Panc1 (cell line): ENCODE results near the gene NELFCD. TPM values are rescaled to one million over a fixed set of nuclear protein-coding genes. Genes with fewer than 3 reads are reported as not detected.

ENCODE experiments used
- ATAC-seq: fragments of 200-7000 bp; cut with Tn5 transposase; 2 replicates; pipeline ENCODE4 v1.9.1; 2020; ENCODE audit warnings: mild to moderate bottlenecking, moderate library complexity
- Bru-seq: library from RNA; stranded (reverse); fragments of 400-500 nt; gene quantifications from one replicate; lab custom pipeline; 2021; lab: Mats Ljungman, UMichigan
- BruChase-seq, 2 experiments: library from RNA; stranded (reverse); fragments of 400-500 nt; gene quantifications; one replicate each; lab custom pipeline; 2021; lab: Mats Ljungman, UMichigan
- BruUV-seq: library from RNA; stranded (reverse); fragments of 400-500 nt; replicated peaks from 2 replicates; lab custom pipeline; 2021; lab: Mats Ljungman, UMichigan
- CTCF ChIA-PET: fragments of 300-600 bp; sonication (Branson Sonifier 250); formaldehyde crosslinking; loops from one replicate; lab custom pipeline; 2022; ENCODE audit warnings: antibody characterized with exemption; lab: Charles Lee
- POLR2A ChIA-PET: fragments of 300-600 bp; sonication (Branson Sonifier 250); formaldehyde crosslinking; loops from one replicate; lab custom pipeline; 2022; ENCODE audit warnings: antibody characterized with exemption; lab: Charles Lee
- DNase-seq: peaks from one replicate; pipeline ENCODE4 v3.0.0-alpha.2; 2010; ENCODE audit warnings: low read depth, low spot score
- H3K27ac ChIP-seq: 2 replicates; pipeline ENCODE4 v1.5.1; 2011; ENCODE audit warnings: mild to moderate bottlenecking, low read length, inconsistent platforms
- H3K27me3 ChIP-seq: fragments of 200-500 bp; sonication (Bioruptor generic); 2 replicates; pipeline ENCODE4 v1.6.0; 2014; ENCODE audit warnings: low read length, inconsistent platforms; ENCODE audit not compliant: control insufficient read depth, insufficient read depth
- H3K36me3 ChIP-seq: fragments of 200-500 bp; sonication (Bioruptor generic); 2 replicates; pipeline ENCODE4 v1.5.1; 2014; ENCODE audit warnings: inconsistent platforms, mild to moderate bottlenecking, low read length, moderate library complexity; ENCODE audit not compliant: control insufficient read depth, insufficient read depth
- H3K4me1 ChIP-seq: 2 replicates; pipeline ENCODE4 v1.5.1; 2011; ENCODE audit warnings: inconsistent platforms, mild to moderate bottlenecking, low read length, moderate library complexity; ENCODE audit not compliant: control insufficient read depth, insufficient read depth
- H3K4me3 ChIP-seq, 2 experiments: 2 replicates each; pipeline ENCODE4 v1.5.1; 2011 to 2012; ENCODE audit warnings: low read depth in 2 of 2, low read length in 2 of 2, mild to moderate bottlenecking in 2 of 2, inconsistent platforms in 1 of 2, moderate library complexity in 1 of 2
- H3K9me3 ChIP-seq: fragments of 200-500 bp; sonication (Bioruptor generic); 2 replicates; pipeline ENCODE4 v1.5.1; 2014; ENCODE audit warnings: low read depth, mild to moderate bottlenecking, inconsistent platforms, low read length, moderate library complexity; ENCODE audit not compliant: control insufficient read depth, insufficient read depth
- POLR2AphosphoS5 ChIP-seq: IDR thresholded peaks from 2 replicates; pipeline ENCODE4 v1.6.1; 2012; ENCODE audit warnings: mild to moderate bottlenecking, low read depth, low read length, moderate library complexity
- SIN3A ChIP-seq: IDR thresholded peaks from 2 replicates; pipeline ENCODE4 v1.6.1; 2012; ENCODE audit warnings: low read depth, mild to moderate bottlenecking, low read length, moderate library complexity, borderline replicate concordance; ENCODE audit not compliant: insufficient read depth
- TCF7L2 ChIP-seq: IDR thresholded peaks from 2 replicates; pipeline ENCODE4 v1.6.1; 2011; ENCODE audit warnings: mild to moderate bottlenecking, low read depth, low read length, inconsistent platforms
- in situ Hi-C: cut with HindIII; loops from 2 replicates; pipeline ENCODE4 v1.10.0; 2016; ENCODE audit warnings: low sequenced_read_pairs, low pct_unique_long_range_greater_than_20kb
- intact Hi-C: fragments of 100-400 bp; cut with micrococcal nuclease; formaldehyde crosslinking; loops from one replicate; pipeline ENCODE4 v1.10.0; 2022; ENCODE audit not compliant: unreplicated experiment
- long read RNA-seq: library from polyadenylated mRNA; unstranded; transcript quantifications from one replicate; pipeline ENCODE4 v2.0.0, GENCODE V29; 2021; ENCODE audit not compliant: unreplicated experiment
- polyA plus RNA-seq: library from polyadenylated mRNA; unstranded; fragments of >200 nt; gene quantifications from one replicate; pipeline ENCODE4 v1.2.1, GENCODE V29; 2012; ENCODE audit warnings: missing spikeins; ENCODE audit not compliant: insufficient read length
- total RNA-seq: library from RNA; stranded (reverse); gene quantifications from one replicate; pipeline ENCODE4 v1.2.1, GENCODE V29; 2021; ENCODE audit not compliant: unreplicated experiment
- TF ChIP-seq, protein P1 (sequence below): fragments of 450-650 bp; IDR thresholded peaks from 2 replicates; pipeline ENCODE4 v1.5.1; 2017; ENCODE audit warnings: mild to moderate bottlenecking
- TF ChIP-seq, protein P2 (sequence below), 2 experiments: IDR thresholded peaks; 2 replicates each; pipeline ENCODE4 v1.6.1; 2011 to 2012; ENCODE audit warnings: low read depth in 2 of 2, control low read depth in 1 of 2, low read length in 1 of 2, mild to moderate bottlenecking in 1 of 2, moderate library complexity in 1 of 2; ENCODE audit not compliant: insufficient read depth in 1 of 2

The NELFCD gene, protein sequence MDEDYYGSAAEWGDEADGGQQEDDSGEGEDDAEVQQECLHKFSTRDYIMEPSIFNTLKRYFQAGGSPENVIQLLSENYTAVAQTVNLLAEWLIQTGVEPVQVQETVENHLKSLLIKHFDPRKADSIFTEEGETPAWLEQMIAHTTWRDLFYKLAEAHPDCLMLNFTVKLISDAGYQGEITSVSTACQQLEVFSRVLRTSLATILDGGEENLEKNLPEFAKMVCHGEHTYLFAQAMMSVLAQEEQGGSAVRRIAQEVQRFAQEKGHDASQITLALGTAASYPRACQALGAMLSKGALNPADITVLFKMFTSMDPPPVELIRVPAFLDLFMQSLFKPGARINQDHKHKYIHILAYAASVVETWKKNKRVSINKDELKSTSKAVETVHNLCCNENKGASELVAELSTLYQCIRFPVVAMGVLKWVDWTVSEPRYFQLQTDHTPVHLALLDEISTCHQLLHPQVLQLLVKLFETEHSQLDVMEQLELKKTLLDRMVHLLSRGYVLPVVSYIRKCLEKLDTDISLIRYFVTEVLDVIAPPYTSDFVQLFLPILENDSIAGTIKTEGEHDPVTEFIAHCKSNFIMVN
- total RNA-seq (108 TPM), Bru-seq, nascent RNA (percentile 89 among the genes with signal in this experiment), BruChase-seq, experiment 1, labeled RNA remaining after a 2-hour chase (percentile 90 among the genes with signal in this experiment), BruChase-seq, experiment 2, labeled RNA remaining after a 6-hour chase (percentile 94 among the genes with signal in this experiment)
- 131 TPM for polyA plus RNA-seq
- long read RNA-seq, transcript NELFCD-213 (15 exons, 2,305 nt) = major isoform, 208 of 332 reads
- long read RNA-seq, partial matches to known transcripts = 61 of 332 reads
- long read RNA-seq, other reads (novel, unspliced or antisense) = 59 of 332 reads

DNA sequence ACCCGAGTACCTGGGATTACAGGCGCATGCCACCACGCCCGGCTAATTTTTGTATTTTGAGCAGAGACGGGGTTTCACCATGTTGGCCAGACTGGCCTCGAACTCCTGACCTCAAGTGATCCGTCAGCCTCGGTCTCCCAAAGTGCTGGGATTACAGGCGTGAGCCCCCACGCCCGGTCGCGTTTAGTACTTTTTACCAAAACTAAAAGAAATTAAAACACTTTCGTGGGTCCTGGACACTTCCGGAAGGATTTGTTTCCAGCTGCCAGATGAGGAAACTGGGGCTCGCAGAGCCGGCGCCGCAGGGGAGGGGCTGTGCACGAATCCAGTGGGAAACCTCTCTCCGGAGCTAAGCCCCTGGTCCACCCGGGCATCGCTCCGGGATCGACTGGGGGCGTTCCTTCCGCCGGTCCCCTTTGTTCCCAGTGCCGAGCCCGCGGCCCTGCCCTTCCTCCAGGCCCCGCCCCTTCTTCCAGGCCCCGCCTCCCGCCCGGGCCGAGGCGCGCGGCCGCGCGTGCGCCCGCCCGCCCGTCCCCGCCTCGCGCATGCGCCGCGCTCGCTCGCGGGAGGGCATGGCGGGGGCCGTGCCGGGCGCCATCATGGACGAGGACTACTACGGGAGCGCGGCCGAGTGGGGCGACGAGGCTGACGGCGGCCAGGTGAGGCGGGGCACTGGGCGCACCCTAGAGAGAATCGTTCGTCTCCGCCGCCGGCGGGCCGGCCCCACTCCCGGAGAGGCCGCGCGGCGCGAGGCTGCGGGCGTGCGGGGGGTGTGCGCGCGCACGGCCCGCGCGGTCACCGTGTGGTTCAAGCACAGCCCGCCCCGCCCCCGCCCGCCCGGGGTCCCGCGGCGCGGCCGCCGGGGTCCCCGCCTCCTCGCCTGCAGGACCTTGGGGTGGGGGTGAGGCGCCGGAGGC lies at the start of gene NELFCD:
TSS of gene NELFCD (plus strand) at position 546 of the 917 bp plus-strand sequence. CDS start at position 600, 54 bp downstream.
- peak; percentile 97 for ATAC-seq
- Histone ChIP-seq H3K27ac (peak within 1 kb of the TSS; percentile 91), H3K36me3 (peaks cover 3% of the 10 kb centered on the region; the same call in 1 of the 2 replicates), H3K9me3 (no peaks in the 10 kb centered on the region), H3K4me3 (peak within 1 kb of the TSS; percentile 88 to 96), H3K27me3 (no peaks in the 10 kb centered on the region), H3K4me1 (peaks cover 10% of the 10 kb centered on the region; the same call in 1 of the 2 replicates)
- CTCF ChIA-PET = no interaction called here
- in situ Hi-C loops (no loop called here), intact Hi-C loops (loop anchor here (10.0 kb wide), 1 partner anchor 86 kb away; no protein-coding TSS in a partner anchor)
- peak; percentile 17 for DNase-seq
- TF ChIP-seq TCF7L2 = peak; percentile 100
- TF ChIP-seq SIN3A = peak; percentile 58; the same call in 1 of the 2 replicates
- peak; percentile 73 for TF ChIP-seq POLR2AphosphoS5
- TF ChIP-seq, protein P1, sequence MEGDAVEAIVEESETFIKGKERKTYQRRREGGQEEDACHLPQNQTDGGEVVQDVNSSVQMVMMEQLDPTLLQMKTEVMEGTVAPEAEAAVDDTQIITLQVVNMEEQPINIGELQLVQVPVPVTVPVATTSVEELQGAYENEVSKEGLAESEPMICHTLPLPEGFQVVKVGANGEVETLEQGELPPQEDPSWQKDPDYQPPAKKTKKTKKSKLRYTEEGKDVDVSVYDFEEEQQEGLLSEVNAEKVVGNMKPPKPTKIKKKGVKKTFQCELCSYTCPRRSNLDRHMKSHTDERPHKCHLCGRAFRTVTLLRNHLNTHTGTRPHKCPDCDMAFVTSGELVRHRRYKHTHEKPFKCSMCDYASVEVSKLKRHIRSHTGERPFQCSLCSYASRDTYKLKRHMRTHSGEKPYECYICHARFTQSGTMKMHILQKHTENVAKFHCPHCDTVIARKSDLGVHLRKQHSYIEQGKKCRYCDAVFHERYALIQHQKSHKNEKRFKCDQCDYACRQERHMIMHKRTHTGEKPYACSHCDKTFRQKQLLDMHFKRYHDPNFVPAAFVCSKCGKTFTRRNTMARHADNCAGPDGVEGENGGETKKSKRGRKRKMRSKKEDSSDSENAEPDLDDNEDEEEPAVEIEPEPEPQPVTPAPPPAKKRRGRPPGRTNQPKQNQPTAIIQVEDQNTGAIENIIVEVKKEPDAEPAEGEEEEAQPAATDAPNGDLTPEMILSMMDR = no peak
- no TSS peak for BruUV-seq
- POLR2A ChIA-PET = interaction anchor here (0.6 kb wide), 1 partner anchor 295 kb away, joined by 4 read pairs; no protein-coding TSS in a partner anchor

DNA sequence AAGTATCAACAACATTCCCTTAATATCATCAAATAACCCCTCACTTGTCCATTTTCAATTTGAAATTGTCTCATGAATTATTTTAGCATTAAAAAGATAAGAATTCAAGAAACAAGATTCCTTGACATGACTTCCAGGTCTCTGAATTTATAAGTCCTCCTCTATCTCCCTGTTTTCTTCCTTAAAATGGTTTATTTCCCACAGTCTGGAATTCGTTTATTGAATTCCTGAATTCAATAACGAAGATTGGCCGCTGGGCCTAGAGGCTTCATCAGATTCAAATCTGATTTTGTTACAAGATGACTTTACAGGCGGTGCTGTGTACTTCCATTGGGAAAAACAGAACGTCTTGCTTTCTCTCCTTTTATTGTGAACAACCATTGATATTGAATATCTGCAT lies 48.9 kb upstream of the NELFCD start:
- no peaks in the 10 kb centered on the region for H3K9me3 ChIP-seq
- no peaks in the 10 kb centered on the region for H3K36me3 ChIP-seq
- POLR2A ChIA-PET = no interaction called here
- H3K27me3 ChIP-seq = no peaks in the 10 kb centered on the region; the same call in 1 of the 2 replicates
- H3K27ac ChIP-seq = no peak overlapping the region
- H3K4me3 ChIP-seq = no peak overlapping the region
- TF ChIP-seq, protein P1 = no peak
- TF ChIP-seq SIN3A = no peak
- TF ChIP-seq, protein P2, sequence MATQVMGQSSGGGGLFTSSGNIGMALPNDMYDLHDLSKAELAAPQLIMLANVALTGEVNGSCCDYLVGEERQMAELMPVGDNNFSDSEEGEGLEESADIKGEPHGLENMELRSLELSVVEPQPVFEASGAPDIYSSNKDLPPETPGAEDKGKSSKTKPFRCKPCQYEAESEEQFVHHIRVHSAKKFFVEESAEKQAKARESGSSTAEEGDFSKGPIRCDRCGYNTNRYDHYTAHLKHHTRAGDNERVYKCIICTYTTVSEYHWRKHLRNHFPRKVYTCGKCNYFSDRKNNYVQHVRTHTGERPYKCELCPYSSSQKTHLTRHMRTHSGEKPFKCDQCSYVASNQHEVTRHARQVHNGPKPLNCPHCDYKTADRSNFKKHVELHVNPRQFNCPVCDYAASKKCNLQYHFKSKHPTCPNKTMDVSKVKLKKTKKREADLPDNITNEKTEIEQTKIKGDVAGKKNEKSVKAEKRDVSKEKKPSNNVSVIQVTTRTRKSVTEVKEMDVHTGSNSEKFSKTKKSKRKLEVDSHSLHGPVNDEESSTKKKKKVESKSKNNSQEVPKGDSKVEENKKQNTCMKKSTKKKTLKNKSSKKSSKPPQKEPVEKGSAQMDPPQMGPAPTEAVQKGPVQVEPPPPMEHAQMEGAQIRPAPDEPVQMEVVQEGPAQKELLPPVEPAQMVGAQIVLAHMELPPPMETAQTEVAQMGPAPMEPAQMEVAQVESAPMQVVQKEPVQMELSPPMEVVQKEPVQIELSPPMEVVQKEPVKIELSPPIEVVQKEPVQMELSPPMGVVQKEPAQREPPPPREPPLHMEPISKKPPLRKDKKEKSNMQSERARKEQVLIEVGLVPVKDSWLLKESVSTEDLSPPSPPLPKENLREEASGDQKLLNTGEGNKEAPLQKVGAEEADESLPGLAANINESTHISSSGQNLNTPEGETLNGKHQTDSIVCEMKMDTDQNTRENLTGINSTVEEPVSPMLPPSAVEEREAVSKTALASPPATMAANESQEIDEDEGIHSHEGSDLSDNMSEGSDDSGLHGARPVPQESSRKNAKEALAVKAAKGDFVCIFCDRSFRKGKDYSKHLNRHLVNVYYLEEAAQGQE (IDR thresholded peaks at IDR 0.05; ENCODE audit: insufficient read depth in 1 of 2, low read depth in 2 of 2, low read length in 1 of 2) = no peak
- no peak for TF ChIP-seq TCF7L2
- TF ChIP-seq POLR2AphosphoS5 = no peak
- in situ Hi-C loops = no loop called here
- ATAC-seq (no peak), DNase-seq (no peak)
- no peaks in the 10 kb centered on the region for H3K4me1 ChIP-seq
- CTCF ChIA-PET = no interaction called here
- intact Hi-C loops = no loop called here
- no TSS peak for BruUV-seq
